Gastroesophageal sphincter (tissue), 4 donors: Measurements from ENCODE around the gene NEDD4L. TPM values are rescaled to one million over a fixed set of nuclear protein-coding genes. Genes with fewer than 3 reads are reported as not detected.
A peak's percentile ranks its signal among the peaks of the same experiment; 100 is the strongest.

Experiments
- ATAC-seq: fragments of 150-250 bp; one replicate; pipeline ENCODE4 v1.9.1; 2016; ENCODE audit warnings: mild to moderate bottlenecking, moderate library complexity
- H3K27ac ChIP-seq, 4 donors: fragments of 200-600 bp; sonication (generic) in 3 of 4; 1 replicate in 3 of 4; 2 replicates in 1 of 4; pipeline ENCODE4 v1.5.1; 2016 to 2019
- H3K27me3 ChIP-seq: fragments of 200-600 bp; sonication (generic); one replicate; pipeline ENCODE4 v1.5.1; 2019
- H3K36me3 ChIP-seq, 2 donors: fragments of 200-600 bp; sonication (generic); one replicate each; pipeline ENCODE4 v1.5.1; 2019; ENCODE audit warnings: control low read depth in 1 of 2
- H3K4me1 ChIP-seq, 3 donors: fragments of 200-600 bp; sonication (generic); 1 replicate in 2 of 3; 2 replicates in 1 of 3; pipeline ENCODE4 v1.5.1; 2016 to 2019; ENCODE audit warnings: control low read depth in 2 of 3
- H3K4me3 ChIP-seq, 2 donors: fragments of 200-600 bp; sonication (generic); one replicate each; pipeline ENCODE4 v1.5.1; 2019; ENCODE audit warnings: mild to moderate bottlenecking in 1 of 2, moderate library complexity in 1 of 2
- H3K9me3 ChIP-seq, 3 donors: fragments of 200-600 bp; sonication (generic); one replicate each; pipeline ENCODE4 v1.5.1; 2017 to 2019; ENCODE audit warnings: control low read depth in 2 of 3
- CTCF ChIP-seq, 4 experiments: fragments of 200-600 bp in 2 of 4; fragments of 450-650 bp in 2 of 4; sonication (generic) in 1 of 4; IDR thresholded peaks; one replicate each; pipeline ENCODE4 v1.5.1; 2017 to 2019; ENCODE audit warnings: antibody characterized with exemption in 4 of 4, mild to moderate bottlenecking in 2 of 4, moderate library complexity in 2 of 4
- EP300 ChIP-seq: sonication (generic); formaldehyde crosslinking; IDR thresholded peaks from one replicate; pipeline ENCODE4 v1.6.1; 2017; ENCODE audit warnings: antibody characterized with exemption, mild to moderate bottlenecking
- POLR2A ChIP-seq, 2 donors: fragments of 450-650 bp; IDR thresholded peaks; one replicate each; pipeline ENCODE4 v1.6.1; 2017; ENCODE audit warnings: antibody characterized with exemption in 2 of 2, mild to moderate bottlenecking in 2 of 2, moderate library complexity in 1 of 2
- POLR2AphosphoS5 ChIP-seq: sonication (generic); formaldehyde crosslinking; IDR thresholded peaks from one replicate; pipeline ENCODE4 v1.6.1; 2017; ENCODE audit warnings: antibody characterized with exemption
- WGBS, 2 donors: methylation state at CpG; one replicate each; pipeline ENCODE4 v1.1.5; 2018; ENCODE audit warnings: low coverage in 1 of 2; 5-methylcytosine and 5-hydroxymethylcytosine counted together
- total RNA-seq, 4 donors: library from RNA; depleted of rRNA; stranded (reverse); fragments of >200 nt; gene quantifications; one replicate each; pipeline ENCODE4 v1.1.0, GENCODE V29; 2016

NEDD4L gene
- total RNA-seq, 4 donors from 2014 or later, result 37.0 to 50.9 (median 43.0) TPM

DNA sequence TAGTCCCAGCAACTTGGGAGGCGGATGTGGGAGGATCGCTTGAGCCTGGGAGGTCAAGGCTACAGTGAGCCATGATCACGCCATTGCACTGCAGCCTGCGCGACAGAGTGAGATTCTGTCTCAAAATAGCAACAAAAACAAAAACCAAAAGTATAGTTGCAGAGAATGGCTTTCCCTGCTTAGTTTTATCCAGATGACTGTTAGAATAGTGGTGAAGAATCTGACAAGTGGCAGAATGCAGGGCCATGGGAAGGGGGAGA lies 53.8 kb downstream of the NEDD4L start:
- WGBS, 2 donors, result 89 to 94% methylated on average over 5 of the region's 5 CpGs
- Histone ChIP-seq H3K27ac (peak overlapping the region in 2 of 4 donors; percentile 5), H3K27me3 (no peaks in the 10 kb centered on the region), H3K36me3 (peaks cover 0 to 4% of the 10 kb centered on the region in 2 donors), H3K4me3 (no peak overlapping the region), H3K4me1 (peaks cover 0 to 9% (median 0%) of the 10 kb centered on the region in 3 donors), H3K9me3 (no peaks in the 10 kb centered on the region)
- TF ChIP-seq CTCF (IDR thresholded peaks at IDR 0.05) (no peak), POLR2AphosphoS5 (no peak), POLR2A (IDR thresholded peaks at IDR 0.05) (no peak)
- no peak for ATAC-seq

DNA sequence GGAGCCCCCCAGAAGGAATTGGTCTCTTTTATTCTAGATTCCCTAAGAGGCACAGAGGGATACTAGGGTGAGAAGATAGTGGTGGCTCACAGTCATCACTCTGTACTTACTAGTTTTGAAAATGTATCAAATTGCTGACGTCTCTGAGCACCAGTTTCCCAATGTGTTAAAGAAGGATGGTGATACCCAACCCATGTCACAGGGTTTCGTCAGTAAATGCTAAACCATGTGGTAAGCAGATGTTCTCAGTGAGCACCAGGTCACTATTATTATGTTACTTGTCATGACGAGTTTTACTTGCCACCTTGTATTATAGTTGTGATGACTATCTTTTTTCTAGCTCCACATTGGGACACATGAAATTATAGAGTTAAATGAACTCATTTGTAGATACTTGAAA lies 54.7 kb downstream of the NEDD4L start:
- no peak overlapping the region for H3K27ac ChIP-seq
- TF ChIP-seq POLR2A (IDR thresholded peaks at IDR 0.05) (no peak), EP300 (no peak), POLR2AphosphoS5 (no peak), CTCF (IDR thresholded peaks at IDR 0.05) (no peak)

GRCh38 chr18:58100154-58100553 lies 56.1 kb downstream of the NEDD4L start:
- H3K36me3 ChIP-seq, result no peaks in the 10 kb centered on the region
- H3K27ac ChIP-seq, result peak overlapping the region in 1 of 4 donors; percentile 23
- WGBS, 2 donors, result 56 to 80% methylated on average over 2 of the region's 3 CpGs
- no peak overlapping the region for H3K4me3 ChIP-seq
- no peaks in the 10 kb centered on the region for H3K9me3 ChIP-seq
- H3K27me3 ChIP-seq, result no peaks in the 10 kb centered on the region
- ATAC-seq, result no peak
- H3K4me1 ChIP-seq, result peaks cover 0 to 15% (median 0%) of the 10 kb centered on the region in 3 donors
- TF ChIP-seq CTCF (IDR thresholded peaks at IDR 0.05) (no peak), POLR2AphosphoS5 (no peak), EP300 (no peak), POLR2A (IDR thresholded peaks at IDR 0.05) (no peak)

More for the DNA sequence above, 54.7 kb downstream of the NEDD4L start:
- WGBS, 2 donors, result 90 to 96% methylated on average over 3 of the region's 3 CpGs
- no peak overlapping the region for H3K4me3 ChIP-seq
- H3K4me1 ChIP-seq, result peaks cover 0 to 9% (median 0%) of the 10 kb centered on the region in 3 donors
- no peaks in the 10 kb centered on the region for H3K9me3 ChIP-seq
- H3K27me3 ChIP-seq, result no peaks in the 10 kb centered on the region
- peaks cover 0 to 4% of the 10 kb centered on the region in 2 donors for H3K36me3 ChIP-seq
- ATAC-seq, result no peak

DNA sequence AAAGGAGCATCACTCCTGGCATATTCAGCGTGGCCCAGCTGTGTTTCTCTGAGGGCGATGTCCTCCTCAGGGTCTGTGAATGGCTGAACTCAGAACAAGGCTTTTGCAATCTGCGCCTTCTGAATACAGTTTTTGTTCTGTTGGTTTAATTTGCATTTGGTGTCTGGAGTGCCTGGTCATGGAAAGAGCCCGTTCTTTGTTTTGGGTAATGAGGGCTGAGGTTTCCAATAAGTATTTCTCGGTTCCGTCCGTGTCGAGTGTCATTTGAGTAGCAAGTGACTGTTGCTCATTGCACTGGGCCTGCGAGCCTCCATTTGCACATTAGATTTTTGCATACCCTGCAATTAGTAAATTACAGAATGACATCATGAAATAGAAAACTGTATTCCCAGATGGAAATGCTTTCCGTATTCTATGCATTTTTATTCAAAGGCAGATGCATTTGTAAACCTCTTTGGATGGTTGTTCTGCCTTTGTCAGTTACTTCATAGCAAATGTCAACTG lies 57.3 kb downstream of the NEDD4L start:
- ATAC-seq, result no peak
- 84 to 91% methylated on average over 9 to 10 of the region's 10 CpGs for WGBS, 2 donors
- H3K4me3 ChIP-seq, result no peak overlapping the region
- H3K27me3 ChIP-seq, result no peaks in the 10 kb centered on the region
- no peaks in the 10 kb centered on the region for H3K9me3 ChIP-seq
- TF ChIP-seq POLR2A (IDR thresholded peaks at IDR 0.05), result no peak
- TF ChIP-seq EP300, result no peak
- TF ChIP-seq POLR2AphosphoS5, result no peak
- no peak for TF ChIP-seq CTCF (IDR thresholded peaks at IDR 0.05)
- no peak overlapping the region for H3K27ac ChIP-seq
- H3K36me3 ChIP-seq, result no peaks in the 10 kb centered on the region
- H3K4me1 ChIP-seq, result peaks cover 0 to 27% (median 0%) of the 10 kb centered on the region in 3 donors

- no peak for TF ChIP-seq POLR2AphosphoS5
- no peak for TF ChIP-seq POLR2A (IDR thresholded peaks at IDR 0.05)
- TF ChIP-seq EP300, result no peak
- TF ChIP-seq CTCF (IDR thresholded peaks at IDR 0.05), result no peak
- no peak for ATAC-seq
- H3K36me3 ChIP-seq, result no peaks in the 10 kb centered on the region
- peaks cover 0 to 28% (median 0%) of the 10 kb centered on the region in 3 donors for H3K4me1 ChIP-seq
- H3K4me3 ChIP-seq, result no peak overlapping the region
- no peaks in the 10 kb centered on the region for H3K9me3 ChIP-seq
- no peak overlapping the region for H3K27ac ChIP-seq
- 45 to 57% methylated on average over 2 of the region's 2 CpGs for WGBS, 2 donors
- H3K27me3 ChIP-seq, result no peaks in the 10 kb centered on the region
Measured at GRCh38 chr18:58102018-58102417, 58.0 kb downstream of the NEDD4L start.
